ENCODE results near the gene EPHA3. TPM values are rescaled to one million over a fixed set of nuclear protein-coding genes. Genes with fewer than 3 reads are reported as not detected.

The EPHA3 gene
- total RNA-seq, 1 donor, result 10.9 TPM

DNA sequence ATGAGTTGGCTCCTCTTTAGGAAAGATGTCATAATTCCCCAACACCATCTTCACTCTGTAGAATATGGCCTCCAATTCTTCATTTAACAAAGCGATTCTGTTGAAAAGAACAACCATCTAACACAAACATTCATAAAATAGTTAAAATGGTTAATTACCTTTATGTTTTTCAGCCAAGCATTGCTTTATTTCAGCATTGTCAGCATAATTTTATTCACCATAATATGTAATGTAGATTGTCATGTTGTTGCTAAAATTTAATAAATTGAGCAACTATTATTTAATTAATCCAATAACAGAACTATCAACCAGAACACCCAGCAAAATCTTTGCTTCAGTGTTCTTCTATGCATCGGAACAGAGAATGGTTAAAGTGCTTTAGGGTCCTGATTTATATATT is 46.2 kb upstream of the EPHA3 start:
- H3K4me1 ChIP-seq (ENCODE audit: insufficient read depth, low read length), result peaks cover 8% of the 10 kb centered on the region
- no peak overlapping the region for H3K4me2 ChIP-seq (ENCODE audit: insufficient read depth, low read length)
- no peaks in the 10 kb centered on the region for H3K27me3 ChIP-seq (ENCODE audit: insufficient read depth, low read length)
- no peaks in the 10 kb centered on the region for H4K20me1 ChIP-seq (ENCODE audit: insufficient read depth, low read length)
- no peak overlapping the region for H2AFZ ChIP-seq (ENCODE audit: low read length)
- no peaks in the 10 kb centered on the region for H3K9me3 ChIP-seq (ENCODE audit: low read depth, low read length)
- no peak overlapping the region for H3K27ac ChIP-seq (ENCODE audit: low read depth, low read length)
- no peaks in the 10 kb centered on the region for H3K36me3 ChIP-seq (ENCODE audit: insufficient read depth, low read length)
- TF ChIP-seq, protein P1, sequence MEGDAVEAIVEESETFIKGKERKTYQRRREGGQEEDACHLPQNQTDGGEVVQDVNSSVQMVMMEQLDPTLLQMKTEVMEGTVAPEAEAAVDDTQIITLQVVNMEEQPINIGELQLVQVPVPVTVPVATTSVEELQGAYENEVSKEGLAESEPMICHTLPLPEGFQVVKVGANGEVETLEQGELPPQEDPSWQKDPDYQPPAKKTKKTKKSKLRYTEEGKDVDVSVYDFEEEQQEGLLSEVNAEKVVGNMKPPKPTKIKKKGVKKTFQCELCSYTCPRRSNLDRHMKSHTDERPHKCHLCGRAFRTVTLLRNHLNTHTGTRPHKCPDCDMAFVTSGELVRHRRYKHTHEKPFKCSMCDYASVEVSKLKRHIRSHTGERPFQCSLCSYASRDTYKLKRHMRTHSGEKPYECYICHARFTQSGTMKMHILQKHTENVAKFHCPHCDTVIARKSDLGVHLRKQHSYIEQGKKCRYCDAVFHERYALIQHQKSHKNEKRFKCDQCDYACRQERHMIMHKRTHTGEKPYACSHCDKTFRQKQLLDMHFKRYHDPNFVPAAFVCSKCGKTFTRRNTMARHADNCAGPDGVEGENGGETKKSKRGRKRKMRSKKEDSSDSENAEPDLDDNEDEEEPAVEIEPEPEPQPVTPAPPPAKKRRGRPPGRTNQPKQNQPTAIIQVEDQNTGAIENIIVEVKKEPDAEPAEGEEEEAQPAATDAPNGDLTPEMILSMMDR (IDR thresholded peaks at IDR 0.05; ENCODE audit: extremely low read depth, low read depth, low read length), result no peak
- H3K79me2 ChIP-seq (ENCODE audit: insufficient read depth, low read length), result no peaks in the 10 kb centered on the region
- no peak for DNase-seq (ENCODE audit: insufficient read length, low spot score, missing footprints)
- no peak overlapping the region for H3K4me3 ChIP-seq (ENCODE audit: insufficient read depth, low read length)

DNA sequence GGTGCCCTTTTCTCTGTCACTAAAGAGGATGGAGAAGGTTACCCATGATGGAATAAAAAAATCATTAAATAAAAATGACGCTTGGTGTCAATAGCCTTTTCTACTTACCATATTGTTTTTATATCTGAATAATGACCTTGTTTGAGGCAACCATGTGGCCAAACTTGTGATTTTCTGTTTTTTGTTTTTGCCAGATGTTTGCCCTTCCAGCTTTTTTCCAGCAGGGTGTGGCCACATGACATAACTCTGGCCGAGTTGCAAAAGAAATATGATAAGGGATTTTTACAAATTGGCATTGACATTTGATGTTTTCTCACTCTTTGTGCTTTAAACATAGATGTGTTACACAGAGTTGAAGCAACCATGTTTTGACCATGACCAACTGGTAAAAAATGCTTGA is 39.7 kb upstream of the EPHA3 start:
- no peak overlapping the region for H2AFZ ChIP-seq (ENCODE audit: low read length)
- TF ChIP-seq, protein P1 (IDR thresholded peaks at IDR 0.05; ENCODE audit: extremely low read depth, low read depth, low read length), result no peak
- H3K4me3 ChIP-seq (ENCODE audit: insufficient read depth, low read length), result no peak overlapping the region
- H4K20me1 ChIP-seq (ENCODE audit: insufficient read depth, low read length), result no peaks in the 10 kb centered on the region
- no peaks in the 10 kb centered on the region for H3K79me2 ChIP-seq (ENCODE audit: insufficient read depth, low read length)
- H3K27me3 ChIP-seq (ENCODE audit: insufficient read depth, low read length), result no peaks in the 10 kb centered on the region
- H3K4me1 ChIP-seq (ENCODE audit: insufficient read depth, low read length), result no peaks in the 10 kb centered on the region
- H3K4me2 ChIP-seq (ENCODE audit: insufficient read depth, low read length), result no peak overlapping the region
- H3K9me3 ChIP-seq (ENCODE audit: low read depth, low read length), result no peaks in the 10 kb centered on the region
- DNase-seq (ENCODE audit: insufficient read length, low spot score, missing footprints), result no peak
- H3K27ac ChIP-seq (ENCODE audit: low read depth, low read length), result no peak overlapping the region
- no peaks in the 10 kb centered on the region for H3K36me3 ChIP-seq (ENCODE audit: insufficient read depth, low read length)

DNA sequence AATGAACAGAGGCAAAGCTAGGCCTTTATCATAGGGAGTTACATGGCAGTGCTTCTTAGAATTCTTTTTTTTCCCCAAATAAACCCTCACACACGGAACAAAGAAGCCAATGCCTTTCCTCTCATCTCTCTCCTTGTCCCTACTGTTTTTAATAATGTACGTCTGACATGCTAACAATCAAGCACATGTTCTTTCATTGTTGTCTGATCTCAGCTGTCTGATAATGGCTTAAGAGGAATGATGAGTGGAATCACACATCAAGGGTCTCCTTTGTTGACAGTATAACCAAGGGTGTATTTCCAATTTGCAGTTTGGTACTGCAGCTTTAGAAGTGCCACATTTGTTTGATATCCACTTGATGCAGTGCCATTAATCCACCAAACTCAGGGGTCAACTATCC is 34.8 kb upstream of the EPHA3 start:
- H3K9me3 ChIP-seq (ENCODE audit: low read depth, low read length), result no peaks in the 10 kb centered on the region
- DNase-seq (ENCODE audit: insufficient read length, low spot score, missing footprints), result no peak
- H3K27me3 ChIP-seq (ENCODE audit: insufficient read depth, low read length), result no peaks in the 10 kb centered on the region
- peak overlapping the region; percentile 1 for H2AFZ ChIP-seq (ENCODE audit: low read length)
- H4K20me1 ChIP-seq (ENCODE audit: insufficient read depth, low read length), result no peaks in the 10 kb centered on the region
- TF ChIP-seq, protein P1 (IDR thresholded peaks at IDR 0.05; ENCODE audit: extremely low read depth, low read depth, low read length), result no peak
- no peaks in the 10 kb centered on the region for H3K36me3 ChIP-seq (ENCODE audit: insufficient read depth, low read length)
- H3K4me1 ChIP-seq (ENCODE audit: insufficient read depth, low read length), result no peaks in the 10 kb centered on the region
- H3K27ac ChIP-seq (ENCODE audit: low read depth, low read length), result no peak overlapping the region
- H3K4me2 ChIP-seq (ENCODE audit: insufficient read depth, low read length), result no peak overlapping the region
- no peak overlapping the region for H3K4me3 ChIP-seq (ENCODE audit: insufficient read depth, low read length)
- no peaks in the 10 kb centered on the region for H3K79me2 ChIP-seq (ENCODE audit: insufficient read depth, low read length)

DNA sequence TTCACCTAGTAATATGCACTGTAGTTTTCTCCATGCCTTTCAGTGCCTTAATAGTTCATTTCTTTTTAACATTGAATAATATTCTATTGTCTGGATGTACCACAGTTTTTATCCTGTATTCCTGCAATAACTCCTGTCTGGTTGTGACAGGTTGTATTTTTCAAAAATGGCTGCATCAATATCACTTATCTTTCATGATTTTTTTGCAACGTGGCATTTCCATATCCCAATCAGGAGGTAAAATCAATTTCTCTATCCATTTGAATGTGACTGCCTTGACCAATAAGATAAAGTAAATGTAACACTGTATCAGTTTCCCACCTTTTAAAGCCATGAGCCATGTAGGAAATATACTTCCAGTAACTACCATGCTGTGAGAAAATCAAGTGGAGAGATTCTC is 27.5 kb upstream of the EPHA3 start:
- peak overlapping the region; percentile 28 for H2AFZ ChIP-seq (ENCODE audit: low read length)
- no peak overlapping the region for H3K4me3 ChIP-seq (ENCODE audit: insufficient read depth, low read length)
- H3K27ac ChIP-seq (ENCODE audit: low read depth, low read length), result no peak overlapping the region
- no peak for DNase-seq (ENCODE audit: insufficient read length, low spot score, missing footprints)
- no peaks in the 10 kb centered on the region for H3K9me3 ChIP-seq (ENCODE audit: low read depth, low read length)
- no peaks in the 10 kb centered on the region for H3K36me3 ChIP-seq (ENCODE audit: insufficient read depth, low read length)
- H3K4me2 ChIP-seq (ENCODE audit: insufficient read depth, low read length), result no peak overlapping the region
- H3K4me1 ChIP-seq (ENCODE audit: insufficient read depth, low read length), result no peaks in the 10 kb centered on the region
- TF ChIP-seq, protein P1 (IDR thresholded peaks at IDR 0.05; ENCODE audit: extremely low read depth, low read depth, low read length), result no peak
- H3K79me2 ChIP-seq (ENCODE audit: insufficient read depth, low read length), result no peaks in the 10 kb centered on the region
- H3K27me3 ChIP-seq (ENCODE audit: insufficient read depth, low read length), result no peaks in the 10 kb centered on the region
- no peaks in the 10 kb centered on the region for H4K20me1 ChIP-seq (ENCODE audit: insufficient read depth, low read length)

Data from osteoblast (primary cell).